IPS DF 19.7 (cell line): ENCODE results near the gene STIMATE.

Experiments used
- DNase-seq: peaks from one replicate; pipeline ENCODE4 v3.0.0-alpha.2; 2013; ENCODE audit warnings: low read depth, low spot score

STIMATE gene

GRCh38 chr3:52897130-52898122 lies at the start of gene STIMATE:
TSS of gene STIMATE (minus strand) at chr3:52897548. CDS start at chr3:52897450, 98 bp downstream.
- DNase-seq: peak; percentile 45

DNA sequence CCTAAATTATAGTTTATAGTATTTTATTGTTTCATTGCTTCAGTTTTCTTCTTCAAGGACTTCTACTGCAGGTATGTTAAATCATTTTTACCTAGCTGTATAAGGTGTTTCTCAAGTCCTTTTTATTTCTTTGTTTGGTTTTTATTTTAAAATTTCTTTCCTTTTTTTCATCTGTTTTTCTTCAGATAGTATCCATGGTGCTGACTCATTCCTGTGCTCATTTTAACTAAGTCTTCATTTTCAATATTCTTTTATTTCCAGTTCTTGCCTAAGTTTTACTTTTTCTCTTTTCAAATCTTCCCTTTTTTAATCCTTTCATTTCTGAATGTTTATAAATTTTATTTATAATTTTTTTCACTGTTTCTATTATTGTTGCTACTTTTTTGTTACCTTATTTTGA lies 42.3 kb upstream of the STIMATE start:
- no peak for DNase-seq

- DNase-seq: peak; percentile 17
Observed at GRCh38 chr3:52934630-52935530, 37.5 kb upstream of the STIMATE start.

- no peak for DNase-seq
Observed at GRCh38 chr3:52931889-52932288, 34.5 kb upstream of the STIMATE start.

DNA sequence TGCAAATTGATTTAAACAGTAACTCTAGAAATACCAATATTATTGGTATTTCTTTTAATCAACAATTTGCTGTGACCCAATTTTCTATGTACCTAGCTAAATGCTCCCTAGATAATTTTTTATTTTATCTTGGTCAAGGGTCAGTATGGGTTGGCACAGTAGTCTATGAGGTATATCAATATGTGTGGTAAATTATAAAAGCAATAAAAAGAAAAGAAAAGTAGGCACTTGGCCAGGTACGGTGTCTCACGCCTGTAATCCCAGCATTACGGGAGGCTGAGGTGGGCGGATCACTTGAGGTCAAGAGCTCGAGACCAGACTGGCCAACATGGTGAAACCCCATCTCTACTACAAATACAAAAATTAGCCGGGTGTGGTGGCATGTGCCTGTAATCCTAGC lies 34.0 kb upstream of the STIMATE start:
- no peak for DNase-seq

DNA sequence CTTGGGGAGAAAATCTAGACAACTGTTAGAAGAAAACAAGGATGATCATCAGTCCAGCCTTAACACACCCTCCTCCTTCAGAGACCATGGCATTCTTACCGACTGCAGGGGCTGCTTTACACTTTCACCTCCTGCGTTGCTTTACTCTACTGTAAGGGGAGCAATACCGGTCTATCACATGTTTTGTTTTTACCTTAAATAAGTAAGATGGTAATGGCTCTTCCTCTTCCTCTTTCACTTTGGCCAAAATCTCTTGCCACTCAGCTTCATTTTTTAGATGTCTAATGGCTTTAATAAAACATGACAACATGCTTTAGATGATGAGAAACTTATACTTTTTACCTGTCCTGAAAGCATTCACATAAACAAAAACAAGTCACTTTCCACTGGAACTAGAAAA lies 33.4 kb upstream of the STIMATE start:
- no peak for DNase-seq

DNA sequence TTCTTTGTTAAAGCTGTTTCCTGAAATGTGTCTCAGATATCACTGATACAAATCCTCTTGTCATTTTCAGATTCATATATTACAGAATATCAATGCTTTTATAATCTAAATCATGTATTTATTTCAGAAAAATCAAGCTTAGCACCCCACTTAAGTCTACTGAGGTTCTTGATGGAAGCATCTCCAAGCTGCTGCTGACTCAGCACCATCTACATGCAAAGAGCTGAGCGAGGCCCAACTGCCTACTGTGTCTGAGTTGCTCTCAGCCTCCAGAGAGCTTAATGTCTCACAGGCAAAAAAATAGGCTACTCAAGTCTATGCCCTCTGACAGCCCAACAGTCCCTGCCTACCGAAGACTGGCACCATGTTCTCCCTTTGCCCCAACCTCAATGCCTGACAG lies 29.2 kb upstream of the STIMATE start:
- no peak for DNase-seq

DNA sequence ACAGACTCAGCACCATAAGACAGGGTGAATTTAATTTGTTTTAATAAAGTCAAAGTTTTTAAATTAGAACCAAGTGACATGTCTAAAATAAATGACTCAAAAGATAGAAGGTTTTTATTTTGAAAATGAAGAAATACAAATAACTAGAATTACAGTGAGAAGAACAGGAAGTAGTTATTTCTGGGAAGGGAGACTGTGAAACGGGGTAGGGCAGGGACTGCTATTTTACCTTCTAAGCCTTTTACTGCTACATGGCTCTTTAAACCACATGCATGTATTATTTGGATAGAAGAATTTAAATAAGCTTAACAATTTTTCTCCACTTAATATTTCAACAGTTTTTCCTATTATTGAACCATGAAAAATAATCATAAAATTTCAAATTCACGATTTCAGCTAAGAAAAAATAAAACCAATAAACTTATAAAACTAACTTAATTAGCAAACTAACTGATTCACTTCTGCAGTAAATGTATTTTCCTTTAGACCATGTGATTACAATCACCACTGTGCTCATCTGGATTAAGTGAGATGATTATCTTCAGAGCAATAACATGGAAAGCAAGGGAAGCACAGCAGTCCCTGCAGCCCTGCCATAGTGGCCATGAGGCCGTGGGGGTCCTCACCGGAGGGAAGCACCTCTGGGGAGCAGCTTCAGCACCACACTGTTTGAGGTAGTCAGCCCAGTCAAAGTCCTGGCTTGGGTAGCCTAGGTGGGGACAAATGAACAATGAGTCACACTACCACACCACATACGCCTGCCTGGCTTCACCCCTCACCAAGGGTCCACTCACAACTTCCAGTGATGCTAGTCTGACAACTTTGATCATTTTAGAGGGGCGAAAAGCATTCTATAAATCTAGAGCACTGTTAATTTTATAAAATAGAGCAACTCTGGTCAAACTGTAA lies 28.3 kb upstream of the STIMATE start:
- no peak for DNase-seq

DNA sequence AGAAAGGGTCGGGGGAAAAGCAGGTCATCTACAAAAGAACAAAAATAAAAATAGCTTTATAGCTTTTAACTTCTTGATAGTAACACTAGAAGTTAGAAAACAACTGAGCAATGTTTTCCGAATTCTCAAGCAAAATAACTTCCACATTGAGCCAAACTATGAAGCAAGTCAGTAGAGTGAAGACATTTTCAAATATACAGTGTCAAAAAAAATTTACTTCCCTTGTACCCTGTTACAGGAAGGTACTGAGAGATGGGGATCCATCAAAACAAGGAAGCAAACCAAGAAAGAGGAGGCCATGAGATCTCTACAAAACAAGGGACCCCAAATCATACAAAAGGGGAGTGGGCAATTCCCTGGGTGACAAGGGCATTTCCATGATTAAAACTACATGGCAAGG lies 26.6 kb upstream of the STIMATE start:
- DNase-seq: no peak

- no peak for DNase-seq
Observed at GRCh38 chr3:52920841-52921240, 23.5 kb upstream of the STIMATE start.

DNA sequence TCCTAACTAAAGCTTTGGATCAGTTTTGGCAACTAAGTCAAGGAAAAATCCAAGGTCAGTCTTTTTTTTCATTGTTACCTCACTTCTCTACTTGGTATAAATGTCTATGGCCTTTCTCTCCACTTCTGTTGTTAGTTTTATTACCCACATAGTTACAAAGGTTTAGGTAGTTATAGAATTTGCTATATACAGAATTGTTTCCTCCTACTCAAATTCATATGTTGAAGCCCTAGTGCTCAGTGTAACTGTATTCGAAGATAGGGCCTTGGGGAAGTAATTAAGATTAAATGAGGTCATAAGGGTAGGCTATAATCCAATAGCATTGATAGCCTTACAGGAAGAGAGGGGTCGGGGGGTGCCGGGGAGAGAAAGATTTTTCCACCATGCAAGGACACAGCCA lies 19.7 kb upstream of the STIMATE start:
- DNase-seq: no peak

- DNase-seq: no peak
Observed at GRCh38 chr3:52915294-52915693, 17.9 kb upstream of the STIMATE start.

GRCh38 chr3:52912885-52913731 lies 15.8 kb upstream of the STIMATE start:
- no peak for DNase-seq

GRCh38 chr3:52910823-52911222 lies 13.5 kb upstream of the STIMATE start:
- no peak for DNase-seq

GRCh38 chr3:52907497-52907896 lies 10.1 kb upstream of the STIMATE start:
- no peak for DNase-seq

- DNase-seq: no peak
Observed at GRCh38 chr3:52904552-52904951, 7.2 kb upstream of the STIMATE start.

GRCh38 chr3:52904000-52904399 lies 6.7 kb upstream of the STIMATE start:
- DNase-seq: no peak

- peak; percentile 25 for DNase-seq
Observed at GRCh38 chr3:52896613-52897012, 735 bp downstream of the STIMATE start.

DNA sequence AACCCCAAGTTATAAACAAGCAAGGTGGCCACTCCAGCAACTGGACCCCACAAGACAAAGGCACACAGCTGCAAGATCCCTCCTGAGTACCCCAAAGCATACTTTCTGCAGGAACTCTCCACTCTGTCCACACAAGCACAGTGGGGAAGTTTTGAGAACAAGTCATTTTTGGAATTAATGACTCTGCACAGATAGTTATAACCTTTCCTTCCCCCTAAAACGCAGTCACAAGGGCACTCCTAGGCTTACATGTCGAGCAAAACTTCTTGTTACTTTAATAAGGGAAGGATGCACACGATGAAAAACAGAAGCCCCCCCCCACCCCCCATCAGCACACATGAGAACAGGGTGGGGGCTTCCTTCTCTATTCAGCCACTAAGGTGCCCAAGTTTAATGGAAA lies 1.2 kb downstream of the STIMATE start:
- no peak for DNase-seq

DNA sequence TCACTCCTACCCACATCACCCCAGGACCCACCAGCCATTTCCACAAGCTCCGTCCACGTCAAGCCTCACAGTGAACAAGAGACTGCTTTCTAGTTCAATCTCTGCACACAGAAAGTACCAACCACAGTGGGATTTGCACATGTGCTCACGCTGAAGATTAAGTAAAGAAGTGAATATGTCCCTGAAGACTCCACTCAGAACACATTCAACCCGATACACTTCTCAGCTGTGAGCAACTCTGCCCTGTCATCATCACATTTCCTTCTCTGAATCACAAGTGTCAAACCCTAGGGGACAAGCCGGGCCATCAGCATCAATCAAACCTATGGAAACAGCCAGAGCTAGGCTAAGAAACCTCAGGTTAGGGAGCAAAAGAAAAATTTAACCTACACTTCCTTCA lies 1.9 kb downstream of the STIMATE start:
- DNase-seq: no peak
